SU-DHL-6 (cell line): ENCODE measurements around the gene ACP2.

Experiments used
- H2AFZ ChIP-seq: fragments of 200-600 bp; sonication (generic); 2 replicates; pipeline ENCODE4 v1.6.1; 2014; ENCODE audit warnings: low read depth, mild to moderate bottlenecking, moderate library complexity, mixed read lengths, antibody characterized with exemption, low read length; ENCODE audit not compliant: severe bottlenecking
- H3F3A ChIP-seq: fragments of 200-600 bp; shearing (Covaris generic); 2 replicates; pipeline ENCODE4 v1.6.0; 2016; ENCODE audit warnings: antibody characterized with exemption, mild to moderate bottlenecking; ENCODE audit not compliant: insufficient read depth
- H3K27ac ChIP-seq: fragments of 200-600 bp; sonication (generic); 2 replicates; pipeline ENCODE4 v1.5.1; 2016; ENCODE audit warnings: low read depth, mild to moderate bottlenecking, low read length, moderate library complexity, mixed read lengths
- H3K27me3 ChIP-seq: fragments of 200-600 bp; sonication (generic), shearing (Covaris generic); 2 replicates; pipeline ENCODE4 v1.6.0; 2014; ENCODE audit warnings: mild to moderate bottlenecking, low read length
- H3K36me3 ChIP-seq: fragments of 200-600 bp; sonication (generic); 2 replicates; pipeline ENCODE4 v1.6.1; 2014; ENCODE audit warnings: mild to moderate bottlenecking, low read length, mixed read lengths
- H3K4me2 ChIP-seq: fragments of 300-600, 200-600 bp; shearing (Covaris generic), sonication (generic); 2 replicates; pipeline ENCODE4 v1.6.0; 2014; ENCODE audit warnings: low read length, low read depth, mild to moderate bottlenecking; ENCODE audit not compliant: poor library complexity, severe bottlenecking
- H3K4me3 ChIP-seq: fragments of 200-600 bp; sonication (generic); 2 replicates; pipeline ENCODE4 v1.5.1; 2014; ENCODE audit warnings: antibody characterized with exemption, low read length, mild to moderate bottlenecking, mixed read lengths; ENCODE audit not compliant: insufficient read depth, poor library complexity, severe bottlenecking
- H3K79me2 ChIP-seq: fragments of 200-600 bp; sonication (generic); 2 replicates; pipeline ENCODE4 v1.6.1; 2014; ENCODE audit warnings: mild to moderate bottlenecking, low read length, moderate library complexity; ENCODE audit not compliant: insufficient read depth
- H3K9ac ChIP-seq: fragments of 200-600 bp; sonication (generic); 2 replicates; pipeline ENCODE4 v1.7.0; 2014; ENCODE audit warnings: mild to moderate bottlenecking, low read length
- H3K9me2 ChIP-seq: fragments of 200-600 bp; sonication (generic); replicated peaks from 2 replicates; pipeline ENCODE4 v1.6.1; 2014; ENCODE audit warnings: low read length; ENCODE audit not compliant: insufficient read depth
- H3K9me3 ChIP-seq: fragments of 200-600 bp; sonication (generic); 2 replicates; pipeline ENCODE4 v1.6.1; 2014; ENCODE audit warnings: low read length, mixed read lengths; ENCODE audit not compliant: insufficient read depth
- H4K20me1 ChIP-seq: fragments of 200-600 bp; sonication (generic); 2 replicates; pipeline ENCODE4 v1.6.1; 2014; ENCODE audit warnings: low read depth, mild to moderate bottlenecking, antibody characterized with exemption, low read length, moderate library complexity, mixed read lengths
- EZH2phosphoT487 ChIP-seq: fragments of 200-600 bp; sonication (generic), shearing (Covaris generic); conservative IDR thresholded peaks from 2 replicates; pipeline ENCODE4 v1.6.1; 2018; ENCODE audit warnings: mild to moderate bottlenecking, antibody characterized with exemption, low read length, moderate library complexity, mixed read lengths
- TF ChIP-seq, protein P1 (sequence below): fragments of 200-600 bp; sonication (generic); IDR thresholded peaks from one replicate; pipeline ENCODE4 v1.5.1; 2017; ENCODE audit warnings: antibody characterized with exemption, mild to moderate bottlenecking, low read length, moderate library complexity; ENCODE audit not compliant: insufficient read depth, poor library complexity, severe bottlenecking

Gene ACP2

DNA sequence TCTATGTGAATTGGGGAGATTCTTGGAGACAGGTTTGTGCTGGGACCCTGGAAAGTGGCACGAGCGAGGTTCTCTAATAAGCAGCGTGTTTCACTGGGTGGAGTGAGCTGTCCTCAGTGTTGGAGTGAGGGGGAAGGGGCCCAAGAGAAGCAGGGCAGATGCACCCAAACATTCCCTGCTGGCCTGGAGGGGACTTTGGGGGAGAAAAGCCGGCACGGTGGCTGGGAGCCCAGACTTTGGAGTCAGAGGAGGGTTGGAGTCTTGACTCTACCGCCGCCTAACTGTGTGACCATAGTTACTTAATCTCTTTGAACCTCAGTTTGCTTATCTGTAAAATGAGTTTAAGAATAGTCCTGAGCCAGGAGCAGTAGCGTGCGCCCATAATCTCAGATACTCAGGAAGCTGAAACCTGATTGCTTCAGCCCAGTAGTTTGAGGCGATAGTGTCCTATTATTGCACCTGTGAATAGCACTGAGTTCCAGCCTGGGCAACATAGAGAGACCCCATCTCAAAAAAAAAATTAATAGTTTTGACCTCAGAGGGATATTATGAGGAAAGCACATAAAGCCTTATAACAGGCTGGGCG lies 9.8 kb upstream of the ACP2 start:
- no peak overlapping the region for H3K9ac ChIP-seq

DNA sequence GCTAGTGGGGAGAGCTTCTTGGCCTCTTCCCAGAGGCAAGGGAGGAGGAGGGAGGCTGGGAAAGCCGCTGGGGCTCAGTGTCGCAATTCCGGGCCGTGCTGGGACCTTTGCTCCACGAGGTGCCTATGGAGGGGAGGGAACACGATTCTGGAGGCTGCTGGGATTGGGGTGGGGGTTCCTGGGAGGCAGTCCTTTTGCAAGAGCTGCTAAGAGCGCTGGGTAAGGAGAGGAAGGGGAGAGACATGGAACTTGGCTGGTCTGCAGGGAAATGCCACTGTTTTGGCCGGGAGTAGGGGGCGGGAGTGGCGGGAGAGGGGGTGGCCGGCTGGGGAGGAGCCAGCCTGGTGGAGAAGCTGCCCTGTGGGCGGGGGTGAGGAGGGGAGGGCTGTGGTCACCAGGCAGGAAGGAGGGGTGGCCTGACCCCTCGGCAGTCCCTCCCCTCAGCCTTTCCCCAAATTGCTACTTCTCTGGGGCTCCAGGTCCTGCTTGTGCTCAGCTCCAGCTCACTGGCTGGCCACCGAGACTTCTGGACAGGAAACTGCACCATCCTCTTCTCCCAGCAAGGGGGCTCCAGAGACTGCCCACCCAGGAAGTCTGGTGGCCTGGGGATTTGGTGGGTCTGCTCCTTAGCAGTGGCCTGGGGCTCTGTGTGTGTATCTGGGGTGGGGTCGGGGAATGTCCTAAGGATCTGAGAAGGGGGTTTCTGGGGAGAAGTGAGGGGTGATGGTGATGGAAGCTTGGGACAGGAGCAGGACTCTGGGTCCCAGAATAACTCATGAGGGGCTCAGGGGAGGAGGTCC lies 9.1 kb upstream of the ACP2 start, which contains the start of gene NR1H3:
NR1H3 (plus strand) TSS at position 480 of the 800 bp plus-strand sequence. CDS start 1,221 bp downstream, outside the sequence.
- no peaks in the 10 kb centered on the region for H3K36me3 ChIP-seq
- no peak within 1 kb of the TSS for H3K4me3 ChIP-seq
- H3F3A ChIP-seq = no peaks in the 10 kb centered on the region
- H3K9me3 ChIP-seq = no peaks in the 10 kb centered on the region
- no peak within 1 kb of the TSS for H3K9ac ChIP-seq
- no peak within 1 kb of the TSS for H3K27ac ChIP-seq
- H3K4me2 ChIP-seq = no peak within 1 kb of the TSS
- no peak within 1 kb of the TSS for H2AFZ ChIP-seq
- no peaks in the 10 kb centered on the region for H3K9me2 ChIP-seq
- no peaks in the 10 kb centered on the region for H3K79me2 ChIP-seq
- TF ChIP-seq, protein P1, sequence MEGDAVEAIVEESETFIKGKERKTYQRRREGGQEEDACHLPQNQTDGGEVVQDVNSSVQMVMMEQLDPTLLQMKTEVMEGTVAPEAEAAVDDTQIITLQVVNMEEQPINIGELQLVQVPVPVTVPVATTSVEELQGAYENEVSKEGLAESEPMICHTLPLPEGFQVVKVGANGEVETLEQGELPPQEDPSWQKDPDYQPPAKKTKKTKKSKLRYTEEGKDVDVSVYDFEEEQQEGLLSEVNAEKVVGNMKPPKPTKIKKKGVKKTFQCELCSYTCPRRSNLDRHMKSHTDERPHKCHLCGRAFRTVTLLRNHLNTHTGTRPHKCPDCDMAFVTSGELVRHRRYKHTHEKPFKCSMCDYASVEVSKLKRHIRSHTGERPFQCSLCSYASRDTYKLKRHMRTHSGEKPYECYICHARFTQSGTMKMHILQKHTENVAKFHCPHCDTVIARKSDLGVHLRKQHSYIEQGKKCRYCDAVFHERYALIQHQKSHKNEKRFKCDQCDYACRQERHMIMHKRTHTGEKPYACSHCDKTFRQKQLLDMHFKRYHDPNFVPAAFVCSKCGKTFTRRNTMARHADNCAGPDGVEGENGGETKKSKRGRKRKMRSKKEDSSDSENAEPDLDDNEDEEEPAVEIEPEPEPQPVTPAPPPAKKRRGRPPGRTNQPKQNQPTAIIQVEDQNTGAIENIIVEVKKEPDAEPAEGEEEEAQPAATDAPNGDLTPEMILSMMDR = no peak
- no peak for TF ChIP-seq EZH2phosphoT487
- H4K20me1 ChIP-seq = no peaks in the 10 kb centered on the region
- H3K27me3 ChIP-seq = no peaks in the 10 kb centered on the region

More for the DNA sequence above, 9.8 kb upstream of the ACP2 start:
- H4K20me1 ChIP-seq = no peaks in the 10 kb centered on the region
- no peak overlapping the region for H2AFZ ChIP-seq
- no peaks in the 10 kb centered on the region for H3K36me3 ChIP-seq
- H3K4me3 ChIP-seq = no peak overlapping the region
- no peak overlapping the region for H3K4me2 ChIP-seq
- no peaks in the 10 kb centered on the region for H3K9me3 ChIP-seq
- no peaks in the 10 kb centered on the region for H3K27me3 ChIP-seq
- no peak for TF ChIP-seq EZH2phosphoT487
- TF ChIP-seq, protein P1 = no peak
- no peak overlapping the region for H3K27ac ChIP-seq
- H3K9me2 ChIP-seq = no peaks in the 10 kb centered on the region
- no peaks in the 10 kb centered on the region for H3K79me2 ChIP-seq
- no peaks in the 10 kb centered on the region for H3F3A ChIP-seq

DNA sequence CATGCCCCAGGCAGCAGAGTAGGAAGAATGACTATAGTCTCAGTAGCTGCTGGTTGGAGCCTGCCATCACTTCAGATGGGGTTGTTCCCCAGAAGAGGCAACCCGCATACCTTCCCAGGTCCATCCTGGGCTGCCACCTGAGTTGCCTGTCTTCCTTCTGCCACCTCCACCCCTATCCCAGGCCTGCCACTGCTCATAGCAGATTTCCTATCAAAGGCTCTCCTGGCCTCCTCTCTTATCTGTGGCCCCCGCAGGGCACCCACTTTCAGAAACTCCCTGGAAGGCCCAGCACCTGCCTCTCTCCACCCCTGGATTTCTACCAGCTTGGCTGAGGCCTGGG lies 8.5 kb upstream of the ACP2 start:
- Histone ChIP-seq H3K9ac (no peak overlapping the region), H3K27me3 (no peaks in the 10 kb centered on the region), H3K4me2 (no peak overlapping the region), H3K9me2 (no peaks in the 10 kb centered on the region), H4K20me1 (no peaks in the 10 kb centered on the region), H3K4me3 (no peak overlapping the region), H3K36me3 (no peaks in the 10 kb centered on the region), H3K79me2 (no peaks in the 10 kb centered on the region), H2AFZ (no peak overlapping the region), H3F3A (no peaks in the 10 kb centered on the region), H3K27ac (no peak overlapping the region), H3K9me3 (no peaks in the 10 kb centered on the region)
- no peak for TF ChIP-seq EZH2phosphoT487
- TF ChIP-seq, protein P1 = no peak
